GM19395 (cell line): ENCODE measurements around the gene LIG3.
"Not testable (repeated sequence)": the region's sequence is repeated elsewhere in the genome, so short reads cannot be mapped to it uniquely, and the experiment has no call there.

Source experiments
- ATAC-seq: cut with Tn5 transposase; IDR thresholded peaks from one replicate; pipeline ENCODE4 v1.9.1; 2021; ENCODE audit warnings: mild to moderate bottlenecking, moderate library complexity; ENCODE audit not compliant: unreplicated experiment

Gene LIG3

DNA sequence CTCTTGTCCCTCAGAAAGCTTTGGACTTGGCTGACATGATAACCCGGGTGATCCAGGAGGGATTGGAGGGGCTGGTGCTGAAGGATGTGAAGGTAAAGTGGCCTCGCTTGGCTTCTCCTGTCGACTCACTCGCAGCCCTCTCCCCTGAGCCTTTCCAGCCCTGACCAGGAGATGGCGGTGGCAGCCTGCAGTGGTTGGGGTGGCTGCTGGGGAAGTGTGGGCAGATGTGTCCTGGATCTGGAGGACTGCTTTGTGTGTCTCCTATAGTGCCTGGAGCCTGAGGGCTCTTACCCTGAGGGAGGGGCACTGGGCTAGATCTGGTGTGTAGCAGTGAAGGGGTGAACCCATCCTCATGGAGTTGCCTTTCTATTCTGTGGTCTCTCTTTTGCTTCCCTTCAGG is 17.9 kb downstream of the LIG3 start:
- peak; percentile 49 for ATAC-seq

GRCh38 chr17:34999456-34999855 is 19.1 kb downstream of the LIG3 start:
- no peak for ATAC-seq

GRCh38 chr17:35000965-35001364 is 20.7 kb downstream of the LIG3 start:
- not testable (repeated sequence) for ATAC-seq

GRCh38 chr17:35001549-35001948 is 21.2 kb downstream of the LIG3 start:
- ATAC-seq, result no peak

DNA sequence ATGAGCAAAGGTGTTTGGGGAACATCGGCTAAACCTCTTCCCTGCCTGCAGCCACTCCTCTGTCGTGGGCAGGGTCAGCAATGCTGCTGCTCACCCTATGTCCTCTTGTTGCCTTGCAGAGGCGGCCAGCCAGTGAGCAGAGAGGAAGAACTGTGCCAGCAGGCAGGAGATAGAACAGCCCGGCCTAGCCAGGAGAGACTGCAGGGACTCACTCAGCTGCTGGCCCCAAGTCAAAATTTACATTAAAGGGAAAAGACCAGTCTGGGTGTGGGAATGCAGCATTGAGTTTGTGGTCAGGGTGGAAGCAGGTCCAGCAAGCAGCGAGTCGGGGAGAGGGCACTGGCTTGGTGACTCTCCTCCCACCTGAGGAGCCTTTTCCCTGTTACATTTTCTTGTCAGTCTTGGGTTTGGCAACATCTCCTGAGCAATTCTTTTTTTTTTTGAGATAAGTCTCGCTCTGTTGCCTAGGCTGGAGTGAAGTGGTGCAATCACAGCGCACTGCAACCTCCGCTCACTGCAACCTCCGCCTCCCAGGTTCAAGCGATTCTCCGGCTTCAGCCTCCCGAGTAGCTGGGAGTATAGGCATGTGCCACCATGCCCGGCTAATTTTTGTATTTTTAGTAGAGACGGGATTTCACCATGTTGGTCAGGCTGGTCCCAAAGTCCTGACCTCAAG is 22.7 kb downstream of the LIG3 start:
- no peak for ATAC-seq

DNA sequence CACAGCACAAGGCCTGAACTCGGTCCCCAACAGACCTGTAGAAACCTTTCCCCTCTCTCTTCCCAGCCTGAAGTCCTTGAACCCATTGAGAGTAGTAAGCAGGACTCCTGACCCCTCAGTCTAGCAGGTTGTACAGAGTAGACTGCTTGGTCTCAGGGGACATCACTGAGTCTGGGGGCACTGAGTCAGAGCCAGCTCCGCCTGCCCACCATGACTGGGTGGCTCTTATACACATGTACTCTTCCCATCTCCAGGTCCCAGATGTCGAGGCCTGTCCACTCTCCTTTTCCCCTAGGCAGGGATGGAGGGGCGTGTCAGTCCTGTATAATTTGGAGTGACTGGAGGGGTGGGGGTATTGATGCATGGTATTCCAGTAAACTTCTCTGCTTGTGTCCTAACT is 23.5 kb downstream of the LIG3 start:
- no peak for ATAC-seq

DNA sequence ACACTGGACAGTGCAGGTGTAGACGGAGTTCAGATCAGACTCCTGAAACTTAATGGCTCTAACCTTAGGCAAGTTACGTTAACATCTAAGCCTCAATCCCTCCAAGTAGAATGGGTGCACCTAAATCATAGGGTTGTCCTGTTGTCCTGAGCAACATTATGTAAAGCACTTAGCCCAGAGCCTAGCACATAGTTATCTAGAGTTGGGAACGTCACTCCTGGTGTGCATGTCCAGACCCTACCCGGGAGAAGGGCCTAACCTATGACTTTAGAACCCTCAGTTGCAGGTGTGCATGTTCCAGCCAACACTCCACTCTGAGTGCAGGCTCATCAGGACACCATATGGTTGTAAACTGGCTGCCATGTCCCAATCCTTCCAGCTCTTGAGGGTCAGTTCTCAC is 26.0 kb downstream of the LIG3 start:
- ATAC-seq, result no peak

DNA sequence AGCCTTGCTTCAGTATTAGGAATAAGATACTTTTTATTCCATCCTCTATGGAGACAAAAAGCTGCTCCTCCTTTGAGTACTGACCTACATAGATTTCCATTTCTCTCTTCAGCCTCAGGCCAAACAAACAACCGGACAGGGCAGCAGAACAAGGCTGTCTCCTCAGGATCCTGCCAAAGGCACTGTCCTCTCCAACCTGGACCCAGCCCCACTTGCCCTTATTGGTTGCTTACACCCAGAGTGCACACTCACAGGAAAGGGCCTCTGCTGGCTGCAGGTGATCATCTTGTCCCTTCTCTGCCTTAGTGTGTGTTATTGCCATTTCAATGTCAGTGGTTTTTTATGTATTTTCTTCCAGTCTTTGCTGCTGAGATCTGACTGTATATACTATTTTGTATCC is 26.6 kb downstream of the LIG3 start:
- no peak for ATAC-seq

DNA sequence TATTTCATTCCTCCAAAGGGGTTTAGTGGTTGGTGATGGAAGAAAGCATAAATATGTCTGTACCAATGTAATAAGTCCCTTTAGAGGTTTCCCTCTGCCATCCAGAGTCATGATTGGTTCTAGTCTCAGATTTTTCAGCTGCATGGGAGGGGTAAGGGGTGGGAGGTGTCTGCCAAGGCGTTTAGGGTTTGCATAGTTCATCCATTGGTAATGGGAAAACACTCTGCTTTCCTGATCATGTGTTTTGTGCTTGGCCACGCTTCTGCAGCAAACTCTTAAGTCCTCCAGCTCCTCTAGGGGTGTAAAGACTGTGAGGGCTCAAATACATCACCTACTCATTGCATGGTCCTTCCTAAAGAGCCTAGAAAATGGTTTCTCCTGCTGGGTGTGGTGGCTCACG is 29.8 kb downstream of the LIG3 start:
- no peak for ATAC-seq

DNA sequence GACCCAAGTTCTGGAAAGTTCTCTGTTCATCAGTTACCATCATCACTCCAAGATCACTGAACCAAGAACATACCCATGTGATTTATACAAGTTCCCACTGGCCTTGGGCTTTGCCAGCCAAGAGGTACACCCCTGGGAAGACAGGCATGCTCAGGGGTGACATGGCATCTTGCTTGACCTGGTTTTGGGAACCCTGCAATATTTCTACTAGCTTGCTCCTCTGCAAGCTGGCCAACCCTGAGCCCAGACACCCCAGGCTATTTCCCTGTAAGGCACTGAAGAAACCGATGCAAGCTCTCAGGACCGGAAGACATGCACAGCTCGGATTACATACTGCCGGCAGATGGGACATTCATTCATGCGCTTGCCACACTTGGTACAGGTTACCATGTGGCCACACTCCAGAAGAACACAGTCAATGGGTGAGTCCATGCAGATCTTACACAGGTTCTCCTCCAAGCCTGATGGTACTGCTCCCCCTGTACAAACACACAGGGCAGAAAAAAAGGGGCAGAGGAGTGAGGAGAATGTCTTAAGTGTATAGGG is 31.4 kb downstream of the LIG3 start:
- ATAC-seq, result no peak

GRCh38 chr17:35016369-35016768 is 36.1 kb downstream of the LIG3 start:
- ATAC-seq, result no peak

- no peak for ATAC-seq
Observed at GRCh38 chr17:35017021-35017420, 36.7 kb downstream of the LIG3 start.

GRCh38 chr17:35018814-35019213 is 38.5 kb downstream of the LIG3 start:
- ATAC-seq, result no peak

GRCh38 chr17:35019386-35020179 is 39.3 kb downstream of the LIG3 start:
- ATAC-seq, result no peak

- ATAC-seq, result no peak
Observed at GRCh38 chr17:35021520-35022380, 41.4 kb downstream of the LIG3 start.

GRCh38 chr17:35022536-35023063 is 42.3 kb downstream of the LIG3 start:
- ATAC-seq, result no peak

- no peak for ATAC-seq
Observed at GRCh38 chr17:35023538-35023937, 43.2 kb downstream of the LIG3 start.

- no peak for ATAC-seq
Observed at GRCh38 chr17:35025541-35025940, 45.2 kb downstream of the LIG3 start.

- not testable (repeated sequence) for ATAC-seq
Observed at GRCh38 chr17:35028097-35028496, 47.8 kb downstream of the LIG3 start.

GRCh38 chr17:35028531-35029262 is 48.4 kb downstream of the LIG3 start:
- no peak for ATAC-seq
